Adrenal gland (tissue), 5 donors: ENCODE results near the gene EFCAB11.

Experiments
- CTCF ChIP-seq, 6 experiments: fragments of 450-650 bp in 4 of 6; fragments of 200-600 bp in 2 of 6; sonication (generic) in 1 of 6; IDR thresholded peaks; 1 replicate in 5 of 6; 2 replicates in 1 of 6; pipeline versions ENCODE4 v1.5.1 to v1.8.0; 2016 to 2021; ENCODE audit warnings: antibody characterized with exemption in 6 of 6, mild to moderate bottlenecking in 2 of 6, moderate library complexity in 1 of 6
- POLR2A ChIP-seq, 2 donors: fragments of 450-650 bp; IDR thresholded peaks; one replicate each; pipeline ENCODE4 v1.6.1; 2017; ENCODE audit warnings: antibody characterized with exemption in 2 of 2, mild to moderate bottlenecking in 2 of 2, moderate library complexity in 1 of 2
- donor health status: DM: no; HTN: no; CAD: no.

GRCh38 chr14:89810101-89810500 is 144.4 kb downstream of the EFCAB11 start:
- TF ChIP-seq CTCF (IDR thresholded peaks at IDR 0.05) = no peak
- no peak for TF ChIP-seq POLR2A (IDR thresholded peaks at IDR 0.05)
